Body of pancreas (tissue), 4 donors: ENCODE results near the gene CTXN1. TPM values are rescaled to one million over a fixed set of nuclear protein-coding genes. Genes with fewer than 3 reads are reported as not detected.
"Not testable (repeated sequence)": the region's sequence is repeated elsewhere in the genome, so short reads cannot be mapped to it uniquely, and the experiment has no call there.

Source experiments
- ATAC-seq: fragments of 150-250 bp; one replicate; pipeline ENCODE4 v1.9.1; 2016
- DNase-seq, 4 donors: peaks; one replicate each; pipeline ENCODE4 v3.0.0-alpha.2; 2019
- H3K27ac ChIP-seq, 4 donors: fragments of 200-600 bp; sonication (generic); 1 replicate in 3 of 4; 2 replicates in 1 of 4; pipeline versions ENCODE4 v1.5.1 to v1.6.1; 2016 to 2019; ENCODE audit warnings: mild to moderate bottlenecking in 1 of 4, mixed read lengths in 1 of 4, moderate library complexity in 1 of 4
- H3K27me3 ChIP-seq, 2 donors: fragments of 200-600 bp; sonication (generic); one replicate each; pipeline ENCODE4 v1.6.0; 2016; ENCODE audit warnings: mild to moderate bottlenecking in 1 of 2
- H3K36me3 ChIP-seq, 2 donors: fragments of 200-600 bp; sonication (generic); replicated peaks in 1 of 2; 2 replicates each; pipeline ENCODE4 v1.5.1; 2016; ENCODE audit warnings: low read depth in 2 of 2; ENCODE audit not compliant: insufficient read depth in 1 of 2
- H3K4me1 ChIP-seq: fragments of 200-600 bp; sonication (generic); one replicate; pipeline ENCODE4 v1.6.0; 2016
- H3K4me3 ChIP-seq, 2 donors: fragments of 200-600 bp; sonication (generic); 1 replicate in 1 of 2; 2 replicates in 1 of 2; pipeline ENCODE4 v1.5.1; 2016 to 2019
- H3K9me3 ChIP-seq, 3 donors: fragments of 200-600 bp; sonication (generic); 1 replicate in 2 of 3; 2 replicates in 1 of 3; pipeline ENCODE4 v1.5.1; 2016
- CTCF ChIP-seq, 7 experiments: fragments of 450-650 bp in 4 of 7; fragments of 200-600 bp in 3 of 7; sonication (generic) in 3 of 7; IDR thresholded peaks; one replicate each; pipeline ENCODE4 v1.5.1; 2016 to 2019; ENCODE audit warnings: antibody characterized with exemption in 7 of 7
- POLR2A ChIP-seq, 3 donors: fragments of 450-650 bp; IDR thresholded peaks; one replicate each; pipeline ENCODE4 v1.6.1; 2016; ENCODE audit warnings: antibody characterized with exemption in 3 of 3, mild to moderate bottlenecking in 2 of 3
- WGBS, 2 donors: methylation state at CpG; one replicate each; pipeline ENCODE4 v1.1.5; 2017; 5-methylcytosine and 5-hydroxymethylcytosine counted together
- intact Hi-C: fragments of 100-400 bp; cut with DNase I; formaldehyde crosslinking; loops from one replicate; pipeline ENCODE4 v1.15.1; 2023
- total RNA-seq, 2 donors: library from RNA; depleted of rRNA; stranded (reverse); fragments of >200 nt; gene quantifications; one replicate each; pipeline ENCODE4 v1.1.0, GENCODE V29; 2016

The CTXN1 gene
- total RNA-seq, 2 donors from 2014 or later: 5.7 to 10.2 TPM

- WGBS, 2 donors: 84 to 87% methylated on average over 11 of the region's 11 CpGs
- intact Hi-C loops: no loop called here
- DNase-seq (no peak), ATAC-seq (no peak)
- Histone ChIP-seq H3K9me3 (no peaks in the 10 kb centered on the region), H3K27me3 (no peaks in the 10 kb centered on the region), H3K4me1 (peaks cover 13% of the 10 kb centered on the region), H3K27ac (no peak overlapping the region), H3K4me3 (no peak overlapping the region), H3K36me3 (no peaks in the 10 kb centered on the region)
- TF ChIP-seq POLR2A (IDR thresholded peaks at IDR 0.05): no peak
- TF ChIP-seq CTCF (IDR thresholded peaks at IDR 0.05): no peak
These were observed 28.6 kb downstream of the CTXN1 start for GRCh38 chr19:7897292-7897691.

GRCh38 chr19:7895565-7895964 lies 30.4 kb downstream of the CTXN1 start:
- no peaks in the 10 kb centered on the region for H3K36me3 ChIP-seq
- H3K27ac ChIP-seq: no peak overlapping the region
- WGBS, 2 donors: 89 to 91% methylated on average over 8 to 13 of the region's 13 CpGs
- DNase-seq (no peak), ATAC-seq (no peak)
- intact Hi-C loops: no loop called here
- H3K4me3 ChIP-seq: no peak overlapping the region
- H3K9me3 ChIP-seq: no peaks in the 10 kb centered on the region
- peaks cover 5% of the 10 kb centered on the region for H3K4me1 ChIP-seq
- H3K27me3 ChIP-seq: no peaks in the 10 kb centered on the region
- no peak for TF ChIP-seq POLR2A (IDR thresholded peaks at IDR 0.05)
- no peak for TF ChIP-seq CTCF (IDR thresholded peaks at IDR 0.05)

GRCh38 chr19:7894612-7895309 lies 31.2 kb downstream of the CTXN1 start:
- 54 to 57% methylated on average over 4 to 14 of the region's 18 CpGs for WGBS, 2 donors
- intact Hi-C loops: no loop called here
- ATAC-seq (peak; percentile 66), DNase-seq (peak in 3 of 4 donors; percentile 46 to 75 (median 66))
- H3K4me3 ChIP-seq: no peak overlapping the region
- H3K9me3 ChIP-seq: no peaks in the 10 kb centered on the region
- no peaks in the 10 kb centered on the region for H3K36me3 ChIP-seq
- H3K27ac ChIP-seq: peak overlapping the region in 2 of 4 donors; percentile 36 to 60
- H3K4me1 ChIP-seq: peaks cover 10% of the 10 kb centered on the region
- H3K27me3 ChIP-seq: no peaks in the 10 kb centered on the region
- TF ChIP-seq POLR2A (IDR thresholded peaks at IDR 0.05): peak in 1 of 3 donors; percentile 20
- TF ChIP-seq CTCF (IDR thresholded peaks at IDR 0.05): peak in 2 of 7 experiments; percentile 2 to 36

GRCh38 chr19:7893362-7894101 lies 32.4 kb downstream of the CTXN1 start:
- H3K4me3 ChIP-seq, intact Hi-C loops, H3K9me3 ChIP-seq, H3K27me3 ChIP-seq, DNase-seq, H3K36me3 ChIP-seq, ATAC-seq, H3K27ac ChIP-seq: not testable (repeated sequence)
- 81 to 89% methylated on average over 14 to 18 of the region's 18 CpGs for WGBS, 2 donors
- H3K4me1 ChIP-seq: peaks cover 18% of the 10 kb centered on the region

- TF ChIP-seq CTCF (IDR thresholded peaks at IDR 0.05): no peak
- no peak for TF ChIP-seq POLR2A (IDR thresholded peaks at IDR 0.05)
- Histone ChIP-seq H3K27me3 (no peaks in the 10 kb centered on the region), H3K27ac (peak overlapping the region; percentile 66 to 81 (median 74)), H3K4me3 (peak overlapping the region; percentile 43 to 57), H3K36me3 (no peaks in the 10 kb centered on the region), H3K4me1 (peaks cover 19% of the 10 kb centered on the region), H3K9me3 (no peaks in the 10 kb centered on the region)
- WGBS, 2 donors: 47% methylated on average over 8 of the region's 8 CpGs; no CpG with 5 or more reads in 1 of the 2 donors
- peak; percentile 13 for ATAC-seq
- no peak for DNase-seq
- intact Hi-C loops: no loop called here
These were observed 37.1 kb downstream of the CTXN1 start for GRCh38 chr19:7888826-7889217.
